ENCODE results near the gene PIK3C2B. TPM values are rescaled to one million over a fixed set of nuclear protein-coding genes. Genes with fewer than 3 reads are reported as not detected.

The PIK3C2B gene
- total RNA-seq, 1 experiment from 2014 or later, result 24.7 TPM

- Histone ChIP-seq H3K4me1 (no peaks in the 10 kb centered on the region), H3K36me3 (ENCODE audit: control insufficient read depth, insufficient read depth, low read length) (peaks cover 2% of the 10 kb centered on the region; the same call in 1 of the 2 replicates), H3K4me3 (ENCODE audit: low read depth, low read length) (no peak overlapping the region), H3K9me3 (no peaks in the 10 kb centered on the region), H3K27me3 (replicated peaks; ENCODE audit: control insufficient read depth, insufficient read depth, low read length) (no peaks in the 10 kb centered on the region)
- TF ChIP-seq, protein P1, sequence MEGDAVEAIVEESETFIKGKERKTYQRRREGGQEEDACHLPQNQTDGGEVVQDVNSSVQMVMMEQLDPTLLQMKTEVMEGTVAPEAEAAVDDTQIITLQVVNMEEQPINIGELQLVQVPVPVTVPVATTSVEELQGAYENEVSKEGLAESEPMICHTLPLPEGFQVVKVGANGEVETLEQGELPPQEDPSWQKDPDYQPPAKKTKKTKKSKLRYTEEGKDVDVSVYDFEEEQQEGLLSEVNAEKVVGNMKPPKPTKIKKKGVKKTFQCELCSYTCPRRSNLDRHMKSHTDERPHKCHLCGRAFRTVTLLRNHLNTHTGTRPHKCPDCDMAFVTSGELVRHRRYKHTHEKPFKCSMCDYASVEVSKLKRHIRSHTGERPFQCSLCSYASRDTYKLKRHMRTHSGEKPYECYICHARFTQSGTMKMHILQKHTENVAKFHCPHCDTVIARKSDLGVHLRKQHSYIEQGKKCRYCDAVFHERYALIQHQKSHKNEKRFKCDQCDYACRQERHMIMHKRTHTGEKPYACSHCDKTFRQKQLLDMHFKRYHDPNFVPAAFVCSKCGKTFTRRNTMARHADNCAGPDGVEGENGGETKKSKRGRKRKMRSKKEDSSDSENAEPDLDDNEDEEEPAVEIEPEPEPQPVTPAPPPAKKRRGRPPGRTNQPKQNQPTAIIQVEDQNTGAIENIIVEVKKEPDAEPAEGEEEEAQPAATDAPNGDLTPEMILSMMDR (IDR thresholded peaks at IDR 0.05; ENCODE audit: insufficient read depth in 1 of 2, low read depth in 1 of 2, low read length in 1 of 2, severe bottlenecking in 1 of 2, unreplicated experiment in 1 of 2), result no peak
- no peak overlapping the region for H3K27ac Mint-ChIP-seq (ENCODE audit: unreplicated experiment)
- no peaks in the 10 kb centered on the region for H3K36me3 Mint-ChIP-seq (ENCODE audit: insufficient read depth, unreplicated experiment)
- ChIA-PET CTCF (no interaction called here), POLR2A (no interaction called here)
- H3K4me1 Mint-ChIP-seq (ENCODE audit: low read depth, unreplicated experiment), result no peaks in the 10 kb centered on the region
- H3K4me3 Mint-ChIP-seq (ENCODE audit: unreplicated experiment), result no peak overlapping the region
- no peaks in the 10 kb centered on the region for H3K27me3 Mint-ChIP-seq (ENCODE audit: insufficient read depth, unreplicated experiment)
- no peaks in the 10 kb centered on the region for H3K9me3 Mint-ChIP-seq (ENCODE audit: unreplicated experiment)
- BruUV-seq (replicated peaks), result no TSS peak
- intact Hi-C loops (cut with micrococcal nuclease; ENCODE audit: unreplicated experiment), result no loop called here
- no peak for DNase-seq
Observed at GRCh38 chr1:204468766-204469302, 25.8 kb downstream of the PIK3C2B start.

- no TSS peak for BruUV-seq (replicated peaks)
- no peaks in the 10 kb centered on the region for H3K9me3 ChIP-seq
- TF ChIP-seq, protein P1 (IDR thresholded peaks at IDR 0.05; ENCODE audit: insufficient read depth in 1 of 2, low read depth in 1 of 2, low read length in 1 of 2, severe bottlenecking in 1 of 2, unreplicated experiment in 1 of 2), result no peak
- no peaks in the 10 kb centered on the region for H3K9me3 Mint-ChIP-seq (ENCODE audit: unreplicated experiment)
- H3K27ac Mint-ChIP-seq (ENCODE audit: unreplicated experiment), result no peak overlapping the region
- no peaks in the 10 kb centered on the region for H3K4me1 ChIP-seq
- no peaks in the 10 kb centered on the region for H3K27me3 ChIP-seq (replicated peaks; ENCODE audit: control insufficient read depth, insufficient read depth, low read length)
- peaks cover 2% of the 10 kb centered on the region; the same call in 1 of the 2 replicates for H3K36me3 ChIP-seq (ENCODE audit: control insufficient read depth, insufficient read depth, low read length)
- H3K4me1 Mint-ChIP-seq (ENCODE audit: low read depth, unreplicated experiment), result no peaks in the 10 kb centered on the region
- H3K4me3 Mint-ChIP-seq (ENCODE audit: unreplicated experiment), result no peak overlapping the region
- DNase-seq, result no peak
- no peak overlapping the region for H3K4me3 ChIP-seq (ENCODE audit: low read depth, low read length)
- H3K36me3 Mint-ChIP-seq (ENCODE audit: insufficient read depth, unreplicated experiment), result no peaks in the 10 kb centered on the region
- POLR2A ChIA-PET, result no interaction called here
- intact Hi-C loops (cut with micrococcal nuclease; ENCODE audit: unreplicated experiment), result no loop called here
- no peaks in the 10 kb centered on the region for H3K27me3 Mint-ChIP-seq (ENCODE audit: insufficient read depth, unreplicated experiment)
- CTCF ChIA-PET, result no interaction called here
Observed at GRCh38 chr1:204468206-204468605, 26.4 kb downstream of the PIK3C2B start.

GRCh38 chr1:204466416-204467405 is 27.9 kb downstream of the PIK3C2B start:
- H3K4me3 Mint-ChIP-seq (ENCODE audit: unreplicated experiment), result no peak overlapping the region
- H3K4me1 ChIP-seq, result no peaks in the 10 kb centered on the region
- H3K9me3 Mint-ChIP-seq (ENCODE audit: unreplicated experiment), result no peaks in the 10 kb centered on the region
- ChIA-PET CTCF (interaction anchor here (0.6 kb wide), 1 partner anchor 21 kb away, joined by 3 read pairs; no protein-coding TSS in a partner anchor), POLR2A (no interaction called here)
- no peaks in the 10 kb centered on the region for H3K36me3 Mint-ChIP-seq (ENCODE audit: insufficient read depth, unreplicated experiment)
- intact Hi-C loops (cut with micrococcal nuclease; ENCODE audit: unreplicated experiment), result no loop called here
- no peaks in the 10 kb centered on the region for H3K4me1 Mint-ChIP-seq (ENCODE audit: low read depth, unreplicated experiment)
- TF ChIP-seq, protein P1 (IDR thresholded peaks at IDR 0.05; ENCODE audit: insufficient read depth in 1 of 2, low read depth in 1 of 2, low read length in 1 of 2, severe bottlenecking in 1 of 2, unreplicated experiment in 1 of 2), result no peak
- no peak overlapping the region for H3K27ac Mint-ChIP-seq (ENCODE audit: unreplicated experiment)
- DNase-seq, result no peak
- H3K27me3 ChIP-seq (replicated peaks; ENCODE audit: control insufficient read depth, insufficient read depth, low read length), result no peaks in the 10 kb centered on the region
- H3K27me3 Mint-ChIP-seq (ENCODE audit: insufficient read depth, unreplicated experiment), result no peaks in the 10 kb centered on the region
- BruUV-seq (replicated peaks), result no TSS peak
- no peaks in the 10 kb centered on the region for H3K9me3 ChIP-seq
- H3K4me3 ChIP-seq (ENCODE audit: low read depth, low read length), result no peak overlapping the region
- H3K36me3 ChIP-seq (ENCODE audit: control insufficient read depth, insufficient read depth, low read length), result peaks cover 2% of the 10 kb centered on the region; the same call in 1 of the 2 replicates
